ENCODE data around the gene NT5C3A. TPM values are rescaled to one million over a fixed set of nuclear protein-coding genes. Genes with fewer than 3 reads are reported as not detected.
A peak's percentile ranks its signal among the peaks of the same experiment; 100 is the strongest.

NT5C3A gene
- 33.0 TPM for total RNA-seq
- polyA plus RNA-seq = 50.0 TPM
- long read RNA-seq, donor 1, partial matches to known transcripts = 0 of 4 reads
- long read RNA-seq, donor 1, other reads (novel, unspliced or antisense) = 0 of 4 reads
- long read RNA-seq, donor 2 = 0 reads
- long read RNA-seq, donor 3, transcript NT5C3A-204 (10 exons, 1,759 nt) = major isoform, 8 of 26 reads
- long read RNA-seq, donor 3, transcript NT5C3A-211 (2 exons, 369 nt) = minor isoform, 5 of 26 reads
- long read RNA-seq, donor 3, transcript NT5C3A-201 (9 exons, 1,704 nt) = minor isoform, 7 of 26 reads
- long read RNA-seq, donor 3, transcript NT5C3A-215 (10 exons, 1,542 nt) = minor isoform, 6 of 26 reads
- long read RNA-seq, donor 3, partial matches to known transcripts = 0 of 26 reads
- long read RNA-seq, donor 3, other reads (novel, unspliced or antisense) = 0 of 26 reads
- long read RNA-seq, donor 4, partial matches to known transcripts = 0 of 11 reads
- long read RNA-seq, donor 4, other reads (novel, unspliced or antisense) = 0 of 11 reads
- long read RNA-seq, donor 5, transcript NT5C3A-215 (10 exons, 1,542 nt) = minor isoform, 8 of 35 reads
- long read RNA-seq, donor 5, transcript NT5C3A-211 (2 exons, 369 nt) = minor isoform, 8 of 35 reads
- long read RNA-seq, donor 5, transcript NT5C3A-201 (9 exons, 1,704 nt) = major isoform, 11 of 35 reads
- long read RNA-seq, donor 5, transcript NT5C3A-204 (10 exons, 1,759 nt) = minor isoform, 5 of 35 reads
- long read RNA-seq, donor 5, partial matches to known transcripts = 0 of 35 reads
- long read RNA-seq, donor 5, other reads (novel, unspliced or antisense) = 0 of 35 reads
- long read RNA-seq, donor 6, transcript NT5C3A-204 (10 exons, 1,759 nt) = major isoform, 5 of 16 reads
- long read RNA-seq, donor 6, partial matches to known transcripts = 0 of 16 reads
- long read RNA-seq, donor 6, other reads (novel, unspliced or antisense) = 0 of 16 reads
- long read RNA-seq, donor 7, transcript NT5C3A-201 (9 exons, 1,704 nt) = major isoform, 5 of 16 reads
- long read RNA-seq, donor 7, partial matches to known transcripts = 0 of 16 reads
- long read RNA-seq, donor 7, other reads (novel, unspliced or antisense) = 0 of 16 reads
- long read RNA-seq, donor 8, partial matches to known transcripts = 0 of 6 reads
- long read RNA-seq, donor 8, other reads (novel, unspliced or antisense) = 0 of 6 reads
- long read RNA-seq, donor 9, partial matches to known transcripts = 0 of 9 reads
- long read RNA-seq, donor 9, other reads (novel, unspliced or antisense) = 0 of 9 reads
- long read RNA-seq, donor 10, transcript NT5C3A-204 (10 exons, 1,759 nt) = major isoform, 5 of 15 reads
- long read RNA-seq, donor 10, transcript NT5C3A-201 (9 exons, 1,704 nt) = major isoform, 5 of 15 reads
- long read RNA-seq, donor 10, partial matches to known transcripts = 0 of 15 reads
- long read RNA-seq, donor 10, other reads (novel, unspliced or antisense) = 0 of 15 reads

DNA sequence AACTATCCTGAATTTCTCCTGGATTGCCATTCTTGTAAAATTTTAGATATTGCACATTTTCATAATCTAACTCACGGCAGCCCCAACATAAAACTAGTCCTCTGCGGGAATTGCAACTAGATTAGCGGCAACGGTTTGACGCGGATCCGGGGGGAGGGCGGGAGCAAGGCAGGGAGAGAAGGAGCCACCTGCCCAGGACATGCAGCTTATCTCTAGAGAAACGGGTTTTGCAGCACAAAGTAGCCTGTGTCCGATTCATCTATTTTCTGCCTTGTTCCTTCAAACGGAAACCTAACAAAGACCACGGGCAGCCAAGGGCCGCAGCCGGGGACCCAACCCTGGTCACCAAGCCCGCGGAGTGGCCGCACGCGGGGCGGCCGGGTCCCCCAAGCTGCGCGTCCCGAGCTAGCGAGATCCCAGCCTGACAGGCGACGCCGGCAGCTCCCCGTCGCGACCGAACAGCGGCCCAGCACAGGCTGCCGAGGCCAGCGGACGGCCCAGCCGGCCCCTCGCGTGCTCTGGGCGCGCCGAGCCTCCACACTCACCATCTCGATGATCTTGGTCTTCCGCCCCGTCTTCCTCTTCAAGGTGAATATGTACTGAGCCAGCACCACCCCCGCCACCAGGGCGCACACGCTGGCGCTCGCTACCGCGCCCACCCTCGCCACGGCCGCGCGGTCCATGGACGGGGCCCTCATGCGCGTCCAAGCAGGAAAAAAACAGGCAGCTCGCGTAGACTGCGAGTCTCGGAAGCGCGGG, at the start of gene NT5C3A:
Gene NT5C3A, minus strand, starts transcription at position 754 of the 759 bp plus-strand sequence. Its CDS starts 71 bp downstream, at position 683.
- DNase-seq (ENCODE audit: low read depth in 6 of 9, low spot score in 9 of 9) = peak in 2 of 9 donors; percentile 23 to 24
- H3K27me3 ChIP-seq (ENCODE audit: control insufficient read depth in 2 of 2, insufficient read depth in 1 of 2, low read length in 1 of 2) = no peaks in the 10 kb centered on the region
- WGBS = under 1% methylated on average over 66 of the region's 66 CpGs
- H3K4me1 ChIP-seq (ENCODE audit: control insufficient read depth in 2 of 2, insufficient read depth in 2 of 2, low read length in 2 of 2) = peaks cover 3 to 10% of the 10 kb centered on the region in 2 donors
- H3K27ac ChIP-seq (ENCODE audit: low read depth in 1 of 2, low read length in 1 of 2) = peak within 1 kb of the TSS; percentile 95
- peak within 1 kb of the TSS; percentile 84 to 90 for H3K4me3 ChIP-seq (ENCODE audit: low read length in 2 of 2)
- H3K36me3 ChIP-seq (ENCODE audit: control insufficient read depth in 2 of 2, insufficient read depth in 2 of 2, low read length in 1 of 2) = no peaks in the 10 kb centered on the region
- no peaks in the 10 kb centered on the region for H3K9me3 ChIP-seq (ENCODE audit: control insufficient read depth in 2 of 2, insufficient read depth in 1 of 2, low read length in 1 of 2)

DNA sequence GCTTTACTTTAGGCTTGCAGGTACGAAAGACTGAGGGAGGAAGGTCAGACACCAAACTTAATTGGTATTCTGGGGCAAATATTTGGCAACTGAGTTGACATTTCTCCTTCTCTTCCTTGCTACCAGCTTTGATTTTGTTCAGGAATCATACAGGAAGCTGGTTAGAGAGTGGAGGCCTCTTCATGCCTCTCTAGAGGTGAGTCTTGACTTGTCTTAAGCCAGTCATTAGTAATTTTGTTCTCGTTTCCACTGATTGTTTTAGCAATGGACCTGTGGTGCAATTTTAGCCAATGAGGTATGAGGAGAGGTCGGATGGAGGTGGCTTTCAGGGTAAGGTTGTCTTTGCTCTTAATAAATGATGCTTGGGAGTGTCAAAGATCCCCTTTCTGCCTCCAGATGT, 49.0 kb upstream of the NT5C3A start:
- Histone ChIP-seq H3K27ac (ENCODE audit: low read depth in 1 of 2, low read length in 1 of 2) (no peak overlapping the region), H3K36me3 (ENCODE audit: control insufficient read depth in 2 of 2, insufficient read depth in 2 of 2, low read length in 1 of 2) (no peaks in the 10 kb centered on the region), H3K4me3 (ENCODE audit: low read length in 2 of 2) (no peak overlapping the region), H3K27me3 (ENCODE audit: control insufficient read depth in 2 of 2, insufficient read depth in 1 of 2, low read length in 1 of 2) (peaks cover 3 to 22% of the 10 kb centered on the region in 2 donors), H3K9me3 (ENCODE audit: control insufficient read depth in 2 of 2, insufficient read depth in 1 of 2, low read length in 1 of 2) (no peaks in the 10 kb centered on the region), H3K4me1 (ENCODE audit: control insufficient read depth in 2 of 2, insufficient read depth in 2 of 2, low read length in 2 of 2) (peaks cover 13 to 22% of the 10 kb centered on the region in 2 donors)
- no peak for DNase-seq (ENCODE audit: low read depth in 6 of 9, low spot score in 9 of 9)
- 90% methylated on average over 3 of the region's 3 CpGs for WGBS

- H3K36me3 ChIP-seq (ENCODE audit: control insufficient read depth in 2 of 2, insufficient read depth in 2 of 2, low read length in 1 of 2) = no peaks in the 10 kb centered on the region
- H3K27ac ChIP-seq (ENCODE audit: low read depth in 1 of 2, low read length in 1 of 2) = peak overlapping the region in 1 of 2 donors; percentile 74
- 25% methylated on average over 11 of the region's 11 CpGs for WGBS
- no peaks in the 10 kb centered on the region for H3K9me3 ChIP-seq (ENCODE audit: control insufficient read depth in 2 of 2, insufficient read depth in 1 of 2, low read length in 1 of 2)
- DNase-seq (ENCODE audit: low read depth in 6 of 9, low spot score in 9 of 9) = peak in 1 of 9 donors; percentile 2
- H3K27me3 ChIP-seq (ENCODE audit: control insufficient read depth in 2 of 2, insufficient read depth in 1 of 2, low read length in 1 of 2) = peaks cover 3 to 22% of the 10 kb centered on the region in 2 donors
- peaks cover 13 to 22% of the 10 kb centered on the region in 2 donors for H3K4me1 ChIP-seq (ENCODE audit: control insufficient read depth in 2 of 2, insufficient read depth in 2 of 2, low read length in 2 of 2)
- H3K4me3 ChIP-seq (ENCODE audit: low read length in 2 of 2) = peak overlapping the region; percentile 33 to 94
Measured at GRCh38 chr7:33109758-33110238, 47.2 kb upstream of the NT5C3A start.

- H3K27ac ChIP-seq (ENCODE audit: low read depth in 1 of 2, low read length in 1 of 2) = peak within 1 kb of the TSS; percentile 58 to 74
- peaks cover 13 to 22% of the 10 kb centered on the region in 2 donors for H3K4me1 ChIP-seq (ENCODE audit: control insufficient read depth in 2 of 2, insufficient read depth in 2 of 2, low read length in 2 of 2)
- H3K9me3 ChIP-seq (ENCODE audit: control insufficient read depth in 2 of 2, insufficient read depth in 1 of 2, low read length in 1 of 2) = no peaks in the 10 kb centered on the region
- DNase-seq (ENCODE audit: low read depth in 6 of 9, low spot score in 9 of 9) = peak in 8 of 9 donors; percentile 38 to 87 (median 71)
- WGBS = under 1% methylated on average over 100 of the region's 100 CpGs
- H3K36me3 ChIP-seq (ENCODE audit: control insufficient read depth in 2 of 2, insufficient read depth in 2 of 2, low read length in 1 of 2) = no peaks in the 10 kb centered on the region
- peak within 1 kb of the TSS; percentile 74 to 94 for H3K4me3 ChIP-seq (ENCODE audit: low read length in 2 of 2)
- H3K27me3 ChIP-seq (ENCODE audit: control insufficient read depth in 2 of 2, insufficient read depth in 1 of 2, low read length in 1 of 2) = peaks cover 3 to 19% of the 10 kb centered on the region in 2 donors
Measured at GRCh38 chr7:33109005-33109757, 46.6 kb upstream of the NT5C3A start, which contains the start of gene RP9. Gene RP9 (minus strand): TSS chr7:33109404. CDS start chr7:33109372, 32 bp downstream.

DNA sequence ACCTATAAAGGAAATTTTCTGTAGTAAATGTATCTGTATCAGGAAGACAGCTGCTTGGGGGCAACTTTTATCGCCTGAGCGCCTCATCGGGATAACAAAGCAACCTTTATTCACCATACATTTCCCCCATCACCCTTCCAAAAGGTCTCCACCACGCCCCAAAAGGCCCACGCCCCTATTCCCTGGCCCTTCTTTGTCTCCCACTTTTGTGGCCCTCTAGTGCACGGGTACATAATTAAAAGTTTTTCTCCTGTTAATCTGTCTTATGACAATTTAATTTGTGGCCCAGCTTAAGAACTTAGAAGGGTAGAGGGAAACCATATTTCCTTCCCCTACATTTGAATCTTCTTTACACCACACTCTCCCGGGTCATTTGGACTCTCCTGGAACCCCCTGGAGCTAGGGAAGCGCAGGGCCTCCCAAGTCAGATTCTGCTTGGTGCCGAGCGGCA, 46.0 kb upstream of the NT5C3A start:
- WGBS = 2% methylated on average over 10 of the region's 10 CpGs
- H3K27ac ChIP-seq (ENCODE audit: low read depth in 1 of 2, low read length in 1 of 2) = peak overlapping the region; percentile 58 to 64
- H3K4me3 ChIP-seq (ENCODE audit: low read length in 2 of 2) = peak overlapping the region; percentile 74 to 94
- H3K27me3 ChIP-seq (ENCODE audit: control insufficient read depth in 2 of 2, insufficient read depth in 1 of 2, low read length in 1 of 2) = peaks cover 3 to 19% of the 10 kb centered on the region in 2 donors
- DNase-seq (ENCODE audit: low read depth in 6 of 9, low spot score in 9 of 9) = peak in 3 of 9 donors; percentile 18 to 50 (median 21)
- peaks cover 13 to 22% of the 10 kb centered on the region in 2 donors for H3K4me1 ChIP-seq (ENCODE audit: control insufficient read depth in 2 of 2, insufficient read depth in 2 of 2, low read length in 2 of 2)
- peaks cover under 1% of the 10 kb centered on the region in 2 donors for H3K36me3 ChIP-seq (ENCODE audit: control insufficient read depth in 2 of 2, insufficient read depth in 2 of 2, low read length in 1 of 2)
- H3K9me3 ChIP-seq (ENCODE audit: control insufficient read depth in 2 of 2, insufficient read depth in 1 of 2, low read length in 1 of 2) = peaks cover 0 to under 1% of the 10 kb centered on the region in 2 donors

GRCh38 chr7:33107136-33108066, 44.8 kb upstream of the NT5C3A start:
- peak overlapping the region in 1 of 2 donors; percentile 74 for H3K4me3 ChIP-seq (ENCODE audit: low read length in 2 of 2)
- H3K27ac ChIP-seq (ENCODE audit: low read depth in 1 of 2, low read length in 1 of 2) = no peak overlapping the region
- peaks cover 13 to 22% of the 10 kb centered on the region in 2 donors for H3K4me1 ChIP-seq (ENCODE audit: control insufficient read depth in 2 of 2, insufficient read depth in 2 of 2, low read length in 2 of 2)
- H3K27me3 ChIP-seq (ENCODE audit: control insufficient read depth in 2 of 2, insufficient read depth in 1 of 2, low read length in 1 of 2) = peaks cover 3 to 16% of the 10 kb centered on the region in 2 donors
- peak in 4 of 9 donors; percentile 33 to 70 (median 43) for DNase-seq (ENCODE audit: low read depth in 6 of 9, low spot score in 9 of 9)
- H3K36me3 ChIP-seq (ENCODE audit: control insufficient read depth in 2 of 2, insufficient read depth in 2 of 2, low read length in 1 of 2) = peaks cover 10 to 11% of the 10 kb centered on the region in 2 donors
- H3K9me3 ChIP-seq (ENCODE audit: control insufficient read depth in 2 of 2, insufficient read depth in 1 of 2, low read length in 1 of 2) = peaks cover 0 to 1% of the 10 kb centered on the region in 2 donors
- WGBS = 64% methylated on average over 7 of the region's 7 CpGs
